Heart left ventricle (tissue), 16 donors: ENCODE data around the gene RBMS3. TPM values are rescaled to one million over a fixed set of nuclear protein-coding genes. Genes with fewer than 3 reads are reported as not detected.

Experiments used
- ATAC-seq, 4 donors: fragments of 200-7000 bp; cut with Tn5 transposase; one replicate each; pipeline ENCODE4 v1.9.1; 2020 to 2022; ENCODE audit warnings: moderate library complexity in 4 of 4, mild to moderate bottlenecking in 3 of 4, moderate number of reproducible peaks in 1 of 4
- DNase-seq, 5 donors: peaks; one replicate each; pipeline ENCODE4 v3.0.0-alpha.2; 2020
- H3K27ac ChIP-seq, 12 donors: fragments of 200-600 bp; sonication (generic) in 4 of 12; one replicate each; pipeline versions ENCODE4 v1.5.0 to v1.8.0; 2016 to 2022; ENCODE audit warnings: mild to moderate bottlenecking in 2 of 12
- H3K27me3 ChIP-seq, 9 donors: fragments of 200-600 bp; sonication (generic) in 2 of 9; one replicate each; pipeline versions ENCODE4 v1.5.1 to v1.8.0; 2016 to 2022; ENCODE audit warnings: mild to moderate bottlenecking in 3 of 9
- H3K36me3 ChIP-seq, 9 donors: fragments of 200-600 bp; sonication (generic) in 2 of 9; one replicate each; pipeline versions ENCODE4 v1.5.0 to v1.8.0; 2018 to 2022; ENCODE audit warnings: mild to moderate bottlenecking in 2 of 9
- H3K4me1 ChIP-seq, 12 donors: fragments of 200-600 bp; sonication (generic) in 4 of 12; one replicate each; pipeline versions ENCODE4 v1.5.0 to v1.8.0; 2016 to 2022; ENCODE audit warnings: mild to moderate bottlenecking in 3 of 12
- H3K4me3 ChIP-seq, 12 donors: fragments of 200-600 bp; sonication (generic) in 4 of 12; one replicate each; pipeline versions ENCODE4 v1.5.0 to v1.8.0; 2017 to 2022; ENCODE audit warnings: mild to moderate bottlenecking in 9 of 12, moderate library complexity in 4 of 12
- H3K9me3 ChIP-seq, 12 donors: fragments of 200-600 bp; sonication (generic) in 4 of 12; one replicate each; pipeline versions ENCODE4 v1.5.0 to v1.8.0; 2016 to 2022; ENCODE audit warnings: mild to moderate bottlenecking in 1 of 12
- POLR2A ChIP-seq, 2 donors: fragments of 450-650 bp; IDR thresholded peaks; one replicate each; pipeline ENCODE4 v1.6.1; 2017; ENCODE audit warnings: antibody characterized with exemption in 2 of 2, mild to moderate bottlenecking in 2 of 2, moderate library complexity in 2 of 2
- WGBS, 4 donors: extraction: QIAGEN DNeasy Blood & Tissue Kit in 2 of 4; methylation state at CpG; one replicate each; pipeline versions ENCODE4 v1.1.5 to v1.1.7; 2013 to 2018; 5-methylcytosine and 5-hydroxymethylcytosine counted together
- intact Hi-C, 10 donors: fragments of 100-400 bp; cut with DNase I; formaldehyde crosslinking; loops; one replicate each; pipeline versions ENCODE4 v1.11.1 to v1.14.2; 2022
- polyA plus RNA-seq, 2 donors: library from polyadenylated mRNA; stranded (reverse); fragments of 200-250 nt; gene quantifications; one replicate each; pipeline ENCODE4 v1.2.3, GENCODE V29; 2013
- total RNA-seq, 9 donors: library from RNA; depleted of rRNA in 2 of 9; stranded (reverse); fragments of >200 nt in 2 of 9; fragmentation: NEBNext Ultra II Directional in 3 of 9; extraction: Animal tissue kit (Norgen Biotek cat#: 25700) in 3 of 9; gene quantifications; one replicate each; pipeline versions ENCODE4 v1.1.0 to v1.2.4, GENCODE V29; 2016 to 2023
- TF ChIP-seq, protein P1 (sequence below), 12 donors: fragments of 200-600 bp; sonication (generic) in 4 of 12; IDR thresholded peaks; one replicate each; pipeline versions ENCODE4 v1.5.0 to v1.8.0; 2018 to 2022; ENCODE audit warnings: antibody characterized with exemption in 12 of 12, mild to moderate bottlenecking in 5 of 12
- donor health status: ischemic (EF 13 %, LVEDD 7.1; RV severe dilation, severe dysfunction).
- donor health status: healthy with polysubstance abuse.
- donor health status: DM: no; HTN: yes; CAD: no.
- donor health status: DM: no; HTN: no; CAD: no.
- donor health status: ischemic (EF 25% LVEDD 6.9; RV normal size, moderate dysfunction).
- donor health status: ischemic (EF 25% LVEDD 5.7; RV mildly dilated, moderate dysfunction).
- donor health status: healthy.
- donor health status: DM: yes; HTN: yes; CAD: no.
- donor health status: ischemic (EF 35%, LVEDD 5.7; RV mildly dilated, moderate dysfunction).
- donor health status: nonischemic (EF 11% LVEDD 7.7; RV severe dilation, severe dysfunction).
- donor health status: DM: yes; HTN: yes; CAD: no.
- donor health status: PGD.
- donor health status: ischemic (EF 29% LVEDD 5.4; RV normal size, mild dysfunction).
- donor health status: nonischemic (EF 23%, LVEDD 6.1; RV moderate dilation, normal function).

RBMS3 gene
- total and polyA plus RNA-seq, 11 donors: 4.8 to 35.6 (median 26.1) TPM

DNA sequence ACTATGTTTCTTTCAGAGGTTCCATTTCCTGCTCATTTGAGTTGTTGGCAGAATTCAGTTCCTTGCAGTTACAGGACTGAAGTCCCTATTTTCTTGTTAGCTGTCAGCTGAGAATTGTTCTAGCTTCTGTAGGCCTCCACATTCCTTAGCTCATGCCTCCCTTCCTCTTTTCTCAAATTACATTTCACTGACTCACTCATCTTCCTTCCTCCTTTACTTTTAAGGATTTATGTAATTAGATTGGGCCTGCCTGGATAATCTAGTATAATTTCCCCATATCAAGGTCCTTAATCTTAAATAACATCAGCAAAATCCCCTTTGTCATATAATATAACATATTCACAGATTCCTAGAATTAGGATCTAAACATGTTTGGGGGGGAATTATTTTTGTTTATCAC is 40.6 kb upstream of the RBMS3 start:
- intact Hi-C loops: no loop called here
- Histone ChIP-seq H3K9me3 (peaks cover 0 to 12% (median 0%) of the 10 kb centered on the region in 12 donors), H3K27ac (peak overlapping the region in 1 of 12 donors; percentile 13), H3K27me3 (no peaks in the 10 kb centered on the region), H3K4me1 (peaks cover 0 to 15% (median 0%) of the 10 kb centered on the region in 12 donors), H3K36me3 (no peaks in the 10 kb centered on the region), H3K4me3 (no peak overlapping the region)
- DNase-seq (no peak), ATAC-seq (peak in 1 of 4 donors; percentile 61)
- TF ChIP-seq, protein P1, sequence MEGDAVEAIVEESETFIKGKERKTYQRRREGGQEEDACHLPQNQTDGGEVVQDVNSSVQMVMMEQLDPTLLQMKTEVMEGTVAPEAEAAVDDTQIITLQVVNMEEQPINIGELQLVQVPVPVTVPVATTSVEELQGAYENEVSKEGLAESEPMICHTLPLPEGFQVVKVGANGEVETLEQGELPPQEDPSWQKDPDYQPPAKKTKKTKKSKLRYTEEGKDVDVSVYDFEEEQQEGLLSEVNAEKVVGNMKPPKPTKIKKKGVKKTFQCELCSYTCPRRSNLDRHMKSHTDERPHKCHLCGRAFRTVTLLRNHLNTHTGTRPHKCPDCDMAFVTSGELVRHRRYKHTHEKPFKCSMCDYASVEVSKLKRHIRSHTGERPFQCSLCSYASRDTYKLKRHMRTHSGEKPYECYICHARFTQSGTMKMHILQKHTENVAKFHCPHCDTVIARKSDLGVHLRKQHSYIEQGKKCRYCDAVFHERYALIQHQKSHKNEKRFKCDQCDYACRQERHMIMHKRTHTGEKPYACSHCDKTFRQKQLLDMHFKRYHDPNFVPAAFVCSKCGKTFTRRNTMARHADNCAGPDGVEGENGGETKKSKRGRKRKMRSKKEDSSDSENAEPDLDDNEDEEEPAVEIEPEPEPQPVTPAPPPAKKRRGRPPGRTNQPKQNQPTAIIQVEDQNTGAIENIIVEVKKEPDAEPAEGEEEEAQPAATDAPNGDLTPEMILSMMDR (IDR thresholded peaks at IDR 0.05): no peak
- TF ChIP-seq POLR2A (IDR thresholded peaks at IDR 0.05): no peak

GRCh38 chr3:29240887-29241286 is 40.0 kb upstream of the RBMS3 start:
- Histone ChIP-seq H3K9me3 (peaks cover 0 to 12% (median 0%) of the 10 kb centered on the region in 12 donors), H3K27ac (no peak overlapping the region), H3K4me1 (peaks cover 0 to 15% (median 0%) of the 10 kb centered on the region in 12 donors), H3K4me3 (no peak overlapping the region), H3K27me3 (no peaks in the 10 kb centered on the region), H3K36me3 (no peaks in the 10 kb centered on the region)
- intact Hi-C loops: no loop called here
- ATAC-seq: no peak
- WGBS, 4 donors: 94 to 99% (median 96%) methylated on average over 4 of the region's 4 CpGs
- TF ChIP-seq POLR2A (IDR thresholded peaks at IDR 0.05): no peak
- TF ChIP-seq, protein P1 (IDR thresholded peaks at IDR 0.05): no peak
- DNase-seq: no peak

GRCh38 chr3:29241855-29242254 is 39.0 kb upstream of the RBMS3 start:
- intact Hi-C loops: no loop called here
- H3K27ac ChIP-seq: no peak overlapping the region
- TF ChIP-seq, protein P1 (IDR thresholded peaks at IDR 0.05): no peak
- no peak for TF ChIP-seq POLR2A (IDR thresholded peaks at IDR 0.05)
- ATAC-seq (peak in 2 of 4 donors; percentile 55 to 58), DNase-seq (no peak)
- peaks cover 0 to 15% (median 0%) of the 10 kb centered on the region in 12 donors for H3K4me1 ChIP-seq
- peaks cover 0 to 12% (median 0%) of the 10 kb centered on the region in 12 donors for H3K9me3 ChIP-seq
- no peaks in the 10 kb centered on the region for H3K27me3 ChIP-seq
- no peaks in the 10 kb centered on the region for H3K36me3 ChIP-seq
- no peak overlapping the region for H3K4me3 ChIP-seq

DNA sequence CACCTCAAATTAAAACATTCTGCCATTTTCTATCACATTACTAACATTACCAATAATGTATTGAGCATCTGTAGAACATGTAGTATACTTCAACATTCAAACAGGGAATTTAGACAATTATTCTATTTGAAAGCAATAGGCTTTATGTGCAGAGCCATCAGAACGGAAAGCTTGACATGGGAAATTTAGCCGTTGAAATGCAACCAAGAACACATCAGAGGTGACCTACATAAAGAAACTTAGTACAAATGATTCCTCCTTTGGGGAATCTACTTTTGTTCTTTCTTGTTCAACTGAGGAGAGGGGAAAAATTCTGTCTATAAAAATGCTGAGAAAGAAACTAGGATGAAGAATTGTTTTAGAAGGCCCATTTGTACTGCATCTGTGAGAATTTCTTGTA is 38.6 kb upstream of the RBMS3 start:
- Histone ChIP-seq H3K4me3 (no peak overlapping the region), H3K27me3 (no peaks in the 10 kb centered on the region), H3K36me3 (no peaks in the 10 kb centered on the region), H3K4me1 (peaks cover 0 to 15% (median 0%) of the 10 kb centered on the region in 12 donors), H3K9me3 (peaks cover 0 to 12% (median 0%) of the 10 kb centered on the region in 12 donors), H3K27ac (no peak overlapping the region)
- no peak for DNase-seq
- intact Hi-C loops: no loop called here
- TF ChIP-seq, protein P1 (IDR thresholded peaks at IDR 0.05): no peak
- TF ChIP-seq POLR2A (IDR thresholded peaks at IDR 0.05): no peak
- 74 to 90% (median 78%) methylated on average over 2 of the region's 2 CpGs for WGBS, 4 donors
- ATAC-seq: no peak
